GM12892 (cell line): Measurements from ENCODE around the gene FSCN2.

Source experiments
- POLR2AphosphoS5 ChIP-seq: IDR thresholded peaks from 2 replicates; pipeline ENCODE4 v1.6.1; 2011; ENCODE audit warnings: low read depth, low read length, control low read depth
- TAF1 ChIP-seq: IDR thresholded peaks from 2 replicates; pipeline ENCODE4 v1.6.1; 2011; ENCODE audit warnings: low read depth, mild to moderate bottlenecking, control low read depth, low read length, borderline replicate concordance

DNA sequence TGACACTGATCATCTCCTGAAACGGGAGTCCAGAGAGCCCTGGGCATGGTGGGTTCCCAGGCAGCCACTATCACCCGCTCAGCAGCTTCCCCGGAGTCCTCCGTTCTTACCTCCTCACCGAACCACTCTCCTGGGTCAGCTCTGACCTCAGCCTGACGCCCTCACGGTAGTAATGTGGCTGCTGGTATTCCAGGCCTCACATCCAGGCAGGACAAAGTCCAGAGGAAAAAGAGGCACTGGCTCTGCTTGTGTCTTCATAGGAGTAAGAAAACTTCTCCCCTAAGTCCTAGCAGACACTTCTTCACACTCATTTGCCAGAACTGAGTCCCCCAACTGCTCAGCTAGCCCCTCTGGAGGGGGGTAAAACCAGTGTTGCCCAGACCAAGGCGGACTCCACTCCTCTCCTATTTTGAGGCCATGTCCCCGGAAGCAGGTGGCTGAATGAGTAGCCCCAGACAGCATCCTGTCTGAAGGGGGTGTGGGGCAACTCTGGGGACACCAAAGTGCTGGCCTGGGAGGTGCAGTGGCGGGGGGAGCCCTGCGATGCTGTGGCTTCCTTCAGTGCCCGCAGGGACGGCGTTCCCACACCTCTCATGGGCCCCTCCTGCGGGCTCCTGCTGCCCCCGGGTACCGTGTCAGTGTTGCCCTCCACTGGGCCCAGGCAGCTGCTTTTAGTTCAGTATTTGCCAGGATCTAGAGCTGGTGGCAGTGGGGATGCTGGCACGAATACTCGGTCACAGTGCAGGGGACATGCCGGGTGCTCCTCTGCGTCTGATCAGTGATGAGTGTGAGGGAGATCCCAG is 5.4 kb downstream of the FSCN2 start:
- no peak for TF ChIP-seq TAF1
- TF ChIP-seq POLR2AphosphoS5: no peak
